Right lobe of liver (tissue), 6 donors: ENCODE results near the gene CAPN12. TPM values are rescaled to one million over a fixed set of nuclear protein-coding genes. Genes with fewer than 3 reads are reported as not detected.

ENCODE experiments used
- ATAC-seq, 4 donors: fragments of 200-7000 bp; cut with Tn5 transposase; one replicate each; pipeline ENCODE4 v1.9.1; 2020; ENCODE audit warnings: mild to moderate bottlenecking in 4 of 4, moderate library complexity in 4 of 4
- DNase-seq, 3 donors: peaks; one replicate each; pipeline ENCODE4 v3.0.0-alpha.2; 2020
- H3K27ac ChIP-seq, 3 donors: fragments of 200-600 bp; one replicate each; pipeline ENCODE4 v1.8.0; 2022
- H3K27me3 ChIP-seq, 2 donors: fragments of 200-600 bp; one replicate each; pipeline ENCODE4 v1.8.0; 2022
- H3K36me3 ChIP-seq, 4 donors: fragments of 200-600 bp; sonication (generic) in 1 of 4; one replicate each; pipeline versions ENCODE4 v1.5.1 to v1.8.0; 2017 to 2022; ENCODE audit warnings: control low read depth in 1 of 4
- H3K4me1 ChIP-seq, 4 donors: fragments of 200-600 bp; sonication (generic) in 1 of 4; one replicate each; pipeline versions ENCODE4 v1.5.1 to v1.8.0; 2017 to 2022; ENCODE audit warnings: control low read depth in 1 of 4
- H3K4me3 ChIP-seq, 3 donors: fragments of 200-600 bp; one replicate each; pipeline ENCODE4 v1.8.0; 2022
- H3K9me3 ChIP-seq, 4 donors: fragments of 200-600 bp; sonication (generic) in 1 of 4; one replicate each; pipeline versions ENCODE4 v1.5.1 to v1.8.0; 2017 to 2022; ENCODE audit warnings: control low read depth in 1 of 4
- CTCF ChIP-seq, 4 donors: fragments of 200-600 bp in 3 of 4; fragments of 450-650 bp in 1 of 4; IDR thresholded peaks; one replicate each; pipeline versions ENCODE4 v1.5.1 to v1.8.0; 2016 to 2022; ENCODE audit warnings: antibody characterized with exemption in 4 of 4, mild to moderate bottlenecking in 2 of 4
- POLR2A ChIP-seq: fragments of 450-650 bp; IDR thresholded peaks from one replicate; pipeline ENCODE4 v1.6.1; 2017; ENCODE audit warnings: antibody characterized with exemption, mild to moderate bottlenecking
- WGBS: methylation state at CpG from one replicate; pipeline ENCODE4 v1.1.6; 2018; ENCODE audit warnings: low coverage, low lambda C conversion rate; ENCODE audit not compliant: insufficient coverage; ENCODE audit errors: missing lambda C conversion rate; 5-methylcytosine and 5-hydroxymethylcytosine counted together
- intact Hi-C, 2 donors: fragments of 100-400 bp; cut with DNase I; formaldehyde crosslinking; loops; one replicate each; pipeline versions ENCODE4 v1.11.2 to v1.14.1; 2022
- total RNA-seq, 6 experiments: library from RNA; depleted of rRNA in 2 of 6; stranded (reverse); fragments of >200 nt in 2 of 6; fragmentation: NEBNext Ultra II Directional in 3 of 6; extraction: Animal tissue kit (Norgen Biotek cat#: 25700) in 3 of 6; gene quantifications; one replicate each; pipeline versions ENCODE4 v1.1.0 to v1.2.4, GENCODE V29; 2016 to 2023
- donor health status: DM: no; HTN: yes; CAD: no.
- donor health status: DM: no; HTN: no; CAD: no.
- donor health status: DM: no; HTN: no; CAD: no.
- donor health status: DM: no; HTN: yes; CAD: no.
- donor health status: DM: no; HTN: yes; CAD: no.

CAPN12 gene
- total RNA-seq, 6 experiments from 2014 or later, result 2.2 to 45.3 (median 16.3) TPM

- H3K36me3 ChIP-seq, result peaks cover 0 to 72% (median 35%) of the 10 kb centered on the region in 4 donors
These were observed 34.4 kb downstream of the CAPN12 start for GRCh38 chr19:38709671-38710415.

GRCh38 chr19:38709119-38709518 lies 35.2 kb downstream of the CAPN12 start:
- intact Hi-C loops, result loop anchor here in 1 of 2 donors (10.0 kb wide), 1 partner anchor 54 kb away; no protein-coding TSS in a partner anchor
- DNase-seq, result no peak
- Histone ChIP-seq H3K36me3 (peaks cover 0 to 74% (median 36%) of the 10 kb centered on the region in 4 donors), H3K4me3 (no peak overlapping the region), H3K27ac (peak overlapping the region in 1 of 3 donors; percentile 43), H3K27me3 (no peaks in the 10 kb centered on the region), H3K4me1 (peaks cover 0 to 60% (median 27%) of the 10 kb centered on the region in 4 donors), H3K9me3 (no peaks in the 10 kb centered on the region)
- 89% methylated on average over 6 of the region's 10 CpGs for WGBS
- no peak for TF ChIP-seq CTCF (IDR thresholded peaks at IDR 0.05)
- TF ChIP-seq POLR2A, result no peak
- no peak for ATAC-seq

More at GRCh38 chr19:38709671-38710415, 34.4 kb downstream of the CAPN12 start:
- peak overlapping the region in 1 of 3 donors; percentile 76 for H3K27ac ChIP-seq
- ATAC-seq (no peak), DNase-seq (no peak)
- intact Hi-C loops, result loop anchor here in 1 of 2 donors (10.0 kb wide), 1 partner anchor 55 kb away; no protein-coding TSS in a partner anchor
- no peaks in the 10 kb centered on the region for H3K27me3 ChIP-seq
- WGBS, result 88% methylated on average over 12 of the region's 27 CpGs
- H3K4me1 ChIP-seq, result peaks cover 0 to 67% (median 31%) of the 10 kb centered on the region in 4 donors
- H3K4me3 ChIP-seq, result no peak overlapping the region
- no peaks in the 10 kb centered on the region for H3K9me3 ChIP-seq
- TF ChIP-seq POLR2A (no peak), CTCF (IDR thresholded peaks at IDR 0.05) (no peak)

- WGBS, result 37% methylated on average over 4 of the region's 10 CpGs
- Histone ChIP-seq H3K9me3 (no peaks in the 10 kb centered on the region), H3K27ac (peak overlapping the region in 2 of 3 donors; percentile 43 to 63), H3K4me1 (peaks cover 0 to 54% (median 24%) of the 10 kb centered on the region in 4 donors), H3K27me3 (no peaks in the 10 kb centered on the region), H3K36me3 (peaks cover 0 to 78% (median 36%) of the 10 kb centered on the region in 4 donors), H3K4me3 (no peak overlapping the region)
- TF ChIP-seq POLR2A (no peak), CTCF (IDR thresholded peaks at IDR 0.05) (no peak)
- ATAC-seq, result no peak
- intact Hi-C loops, result loop anchor here in 1 of 2 donors (10.0 kb wide), 1 partner anchor 54 kb away; no protein-coding TSS in a partner anchor
- no peak for DNase-seq
These were observed 35.8 kb downstream of the CAPN12 start for GRCh38 chr19:38708413-38709024.

- H3K27ac ChIP-seq, result peak overlapping the region; percentile 0 to 63 (median 43)
- TF ChIP-seq CTCF (IDR thresholded peaks at IDR 0.05) (no peak), POLR2A (no peak)
- 15% methylated on average over 4 of the region's 10 CpGs for WGBS
- H3K4me3 ChIP-seq, result no peak overlapping the region
- intact Hi-C loops, result loop anchor here in 1 of 2 donors (10.0 kb wide), 1 partner anchor 53 kb away; no protein-coding TSS in a partner anchor
- H3K27me3 ChIP-seq, result no peaks in the 10 kb centered on the region
- peak; percentile 31 to 60 (median 52) for ATAC-seq
- H3K4me1 ChIP-seq, result peaks cover 0 to 45% (median 20%) of the 10 kb centered on the region in 4 donors
- peak in 2 of 3 donors; percentile 79 to 86 for DNase-seq
- H3K36me3 ChIP-seq, result peaks cover 0 to 84% (median 38%) of the 10 kb centered on the region in 4 donors
- no peaks in the 10 kb centered on the region for H3K9me3 ChIP-seq
These were observed 36.7 kb downstream of the CAPN12 start for GRCh38 chr19:38707512-38708114.
